Mesothelial cell of epicardium (in vitro differentiated cells): ENCODE measurements around the gene PAN2. TPM values are rescaled to one million over a fixed set of nuclear protein-coding genes. Genes with fewer than 3 reads are reported as not detected.

ENCODE experiments used
- DNase-seq, 2 experiments: peaks; one replicate each; pipeline ENCODE4 v3.0.0; 2021; ENCODE audit warnings: low spot score in 2 of 2; ENCODE audit not compliant: unreplicated experiment in 2 of 2
- H3K27ac Mint-ChIP-seq: 2 replicates; pipeline ENCODE4 v1.8.0; 2021; ENCODE audit warnings: mixed read lengths
- H3K27me3 Mint-ChIP-seq: 2 replicates; pipeline ENCODE4 v1.8.0; 2021; ENCODE audit warnings: low read depth, mixed read lengths
- H3K36me3 Mint-ChIP-seq: 2 replicates; pipeline ENCODE4 v1.8.0; 2021; ENCODE audit warnings: mixed read lengths
- H3K4me1 Mint-ChIP-seq: 2 replicates; pipeline ENCODE4 v1.8.0; 2021; ENCODE audit warnings: mixed read lengths
- H3K4me3 Mint-ChIP-seq: 2 replicates; pipeline ENCODE4 v1.8.0; 2021; ENCODE audit warnings: mild to moderate bottlenecking, moderate library complexity, mixed read lengths
- H3K9me3 Mint-ChIP-seq: 2 replicates; pipeline ENCODE4 v1.8.0; 2021; ENCODE audit warnings: mixed read lengths
- total RNA-seq: library from RNA; stranded (reverse); gene quantifications from 3 replicates; pipeline ENCODE4 v1.2.1, GENCODE V29; 2021
- TF ChIP-seq, protein P1 (sequence below): fragments of 200-600 bp; sonication (generic); IDR thresholded peaks from one replicate; pipeline ENCODE4 v1.5.0; 2021; ENCODE audit warnings: antibody characterized with exemption; ENCODE audit not compliant: unreplicated experiment

Gene PAN2
- total RNA-seq, 1 donor from 2014 or later, result 66.4 TPM

GRCh38 chr12:56374726-56375597 is 41.2 kb upstream of the PAN2 start:
- TF ChIP-seq, protein P1, sequence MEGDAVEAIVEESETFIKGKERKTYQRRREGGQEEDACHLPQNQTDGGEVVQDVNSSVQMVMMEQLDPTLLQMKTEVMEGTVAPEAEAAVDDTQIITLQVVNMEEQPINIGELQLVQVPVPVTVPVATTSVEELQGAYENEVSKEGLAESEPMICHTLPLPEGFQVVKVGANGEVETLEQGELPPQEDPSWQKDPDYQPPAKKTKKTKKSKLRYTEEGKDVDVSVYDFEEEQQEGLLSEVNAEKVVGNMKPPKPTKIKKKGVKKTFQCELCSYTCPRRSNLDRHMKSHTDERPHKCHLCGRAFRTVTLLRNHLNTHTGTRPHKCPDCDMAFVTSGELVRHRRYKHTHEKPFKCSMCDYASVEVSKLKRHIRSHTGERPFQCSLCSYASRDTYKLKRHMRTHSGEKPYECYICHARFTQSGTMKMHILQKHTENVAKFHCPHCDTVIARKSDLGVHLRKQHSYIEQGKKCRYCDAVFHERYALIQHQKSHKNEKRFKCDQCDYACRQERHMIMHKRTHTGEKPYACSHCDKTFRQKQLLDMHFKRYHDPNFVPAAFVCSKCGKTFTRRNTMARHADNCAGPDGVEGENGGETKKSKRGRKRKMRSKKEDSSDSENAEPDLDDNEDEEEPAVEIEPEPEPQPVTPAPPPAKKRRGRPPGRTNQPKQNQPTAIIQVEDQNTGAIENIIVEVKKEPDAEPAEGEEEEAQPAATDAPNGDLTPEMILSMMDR, result no peak
- Mint-ChIP-seq H3K27me3 (peaks cover 6% of the 10 kb centered on the region), H3K4me3 (no peak overlapping the region), H3K27ac (no peak overlapping the region), H3K9me3 (peaks cover 11% of the 10 kb centered on the region), H3K36me3 (no peaks in the 10 kb centered on the region), H3K4me1 (peaks cover 11% of the 10 kb centered on the region)
- no peak for DNase-seq

DNA sequence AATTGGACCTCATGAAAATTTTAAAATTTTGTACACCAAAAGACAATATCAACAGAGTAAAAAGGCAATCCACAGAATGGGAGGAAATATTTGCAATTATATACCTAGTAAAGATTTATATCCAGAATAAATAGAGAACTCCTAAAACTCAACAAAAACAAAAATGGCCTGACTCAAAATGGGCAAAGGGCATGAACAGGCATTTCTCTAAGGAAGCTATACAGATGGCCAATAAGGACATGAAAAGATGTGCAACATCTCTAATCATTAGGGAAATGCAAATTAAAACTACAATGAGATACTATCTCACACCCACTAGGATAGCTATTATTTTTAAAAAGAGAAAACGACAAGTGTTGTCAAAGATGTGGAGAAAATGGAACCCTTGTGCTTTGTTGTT is 39.7 kb upstream of the PAN2 start:
- Mint-ChIP-seq H3K27ac (no peak overlapping the region), H3K36me3 (no peaks in the 10 kb centered on the region), H3K9me3 (peaks cover 11% of the 10 kb centered on the region), H3K27me3 (peaks cover 6% of the 10 kb centered on the region), H3K4me3 (no peak overlapping the region), H3K4me1 (peaks cover 11% of the 10 kb centered on the region)
- no peak for DNase-seq
- TF ChIP-seq, protein P1, result no peak

GRCh38 chr12:56366948-56367347 is 33.1 kb upstream of the PAN2 start:
- Mint-ChIP-seq H3K27me3 (peaks cover 16% of the 10 kb centered on the region), H3K27ac (no peak overlapping the region), H3K4me3 (no peak overlapping the region), H3K9me3 (no peaks in the 10 kb centered on the region), H3K36me3 (no peaks in the 10 kb centered on the region), H3K4me1 (no peaks in the 10 kb centered on the region)
- TF ChIP-seq, protein P1, result no peak
- DNase-seq, result no peak

DNA sequence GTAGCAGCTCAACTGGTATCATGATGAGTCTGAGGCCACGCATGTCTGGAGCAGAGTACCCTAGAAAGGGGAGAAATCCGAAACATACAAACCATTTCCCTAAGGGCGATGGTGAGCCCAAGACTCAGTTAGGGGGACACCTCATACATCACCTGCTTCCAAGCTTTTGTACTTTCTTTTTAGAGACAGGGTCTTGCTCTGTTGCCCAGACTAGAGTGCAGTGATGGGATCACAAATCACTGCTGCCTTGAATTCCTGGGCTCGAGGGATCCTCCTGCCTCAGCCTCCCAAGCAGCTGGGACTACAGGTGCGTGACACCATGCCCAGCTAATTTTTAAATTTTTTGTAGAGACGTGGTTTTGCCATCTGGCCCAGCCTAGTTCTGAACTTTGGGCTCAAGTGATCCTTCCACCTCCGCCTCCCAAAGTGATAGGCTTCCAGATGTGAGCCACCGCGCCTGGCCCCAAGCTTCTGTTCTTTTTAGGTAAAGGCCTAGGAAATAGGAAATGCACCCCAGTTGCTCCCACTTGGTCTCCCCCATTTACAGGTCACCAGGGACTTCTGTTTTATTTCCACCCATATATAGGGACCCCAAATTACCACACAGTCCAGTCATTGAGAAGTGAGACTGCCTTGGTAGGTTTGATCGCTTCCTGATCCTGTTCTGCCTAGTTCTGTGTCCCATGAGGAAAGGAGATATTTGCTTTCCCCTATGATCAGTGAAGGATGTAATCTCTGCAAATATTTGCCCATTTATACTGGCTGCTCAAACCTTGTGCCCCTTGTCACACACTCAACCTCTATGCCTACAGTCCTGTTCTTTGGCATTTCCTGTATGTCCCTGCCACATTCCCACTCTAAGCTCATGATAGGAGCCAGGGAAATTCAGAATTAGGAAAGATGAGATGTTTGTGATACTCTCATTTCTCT is 28.6 kb upstream of the PAN2 start, which contains the start of gene APOF:
TSS of gene APOF (minus strand) at position 728 of the 930 bp plus-strand sequence. CDS start at position 616, 112 bp downstream.
- Mint-ChIP-seq H3K27ac (peak within 1 kb of the TSS; percentile 99), H3K9me3 (no peaks in the 10 kb centered on the region), H3K4me1 (peaks cover 13% of the 10 kb centered on the region), H3K27me3 (peaks cover 9% of the 10 kb centered on the region), H3K36me3 (no peaks in the 10 kb centered on the region), H3K4me3 (peak within 1 kb of the TSS; percentile 93)
- DNase-seq, result no peak
- TF ChIP-seq, protein P1, result no peak

DNA sequence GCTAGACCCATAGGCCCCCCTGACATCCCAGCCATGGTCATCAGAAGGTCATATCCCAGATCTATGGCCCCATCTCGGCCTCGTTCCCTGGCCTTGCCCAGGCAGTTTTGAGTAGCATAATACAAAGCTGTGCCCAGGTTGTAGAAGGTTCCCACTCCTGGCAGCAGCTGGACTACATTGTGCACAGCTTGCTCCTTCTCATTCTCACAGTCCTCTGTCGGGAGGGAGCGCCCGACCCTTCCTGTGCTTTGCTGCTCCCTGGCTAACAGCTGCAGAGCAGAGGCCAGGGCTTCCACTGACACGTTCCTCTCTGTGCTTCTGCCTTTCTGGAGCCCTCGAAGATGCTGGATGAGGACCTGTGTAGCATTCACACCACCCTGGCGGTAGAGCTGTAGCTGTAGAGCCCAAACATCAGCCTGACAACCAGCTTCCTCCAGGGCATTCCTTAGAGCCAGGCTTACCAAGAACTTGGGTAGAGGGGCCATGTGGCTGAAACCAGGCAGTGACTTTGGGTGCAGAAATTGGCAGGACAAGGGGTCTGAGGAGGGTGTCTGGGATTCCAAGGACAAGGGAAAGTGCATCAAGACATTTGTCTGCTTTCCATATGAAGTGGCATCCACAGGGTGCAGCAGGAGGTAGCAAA is 27.8 kb upstream of the PAN2 start:
- Mint-ChIP-seq H3K27me3 (peaks cover 9% of the 10 kb centered on the region), H3K27ac (peak overlapping the region; percentile 99), H3K36me3 (peaks cover under 1% of the 10 kb centered on the region), H3K9me3 (no peaks in the 10 kb centered on the region), H3K4me1 (peaks cover 13% of the 10 kb centered on the region), H3K4me3 (peak overlapping the region; percentile 93)
- TF ChIP-seq, protein P1, result no peak
- DNase-seq, result no peak
